ENCODE data around the gene PLA2G4D.

- TF ChIP-seq CTCF (IDR thresholded peaks at IDR 0.05; ENCODE audit: low read depth, low read length, poor library complexity, severe bottlenecking) (no peak), EZH2phosphoT487 (IDR thresholded peaks at IDR 0.05; ENCODE audit: borderline replicate concordance, low read length) (no peak)
Measured at GRCh38 chr15:42082823-42083604, 11.3 kb downstream of the PLA2G4D start.
